ENCODE data around the gene RNF121.

The RNF121 gene

DNA sequence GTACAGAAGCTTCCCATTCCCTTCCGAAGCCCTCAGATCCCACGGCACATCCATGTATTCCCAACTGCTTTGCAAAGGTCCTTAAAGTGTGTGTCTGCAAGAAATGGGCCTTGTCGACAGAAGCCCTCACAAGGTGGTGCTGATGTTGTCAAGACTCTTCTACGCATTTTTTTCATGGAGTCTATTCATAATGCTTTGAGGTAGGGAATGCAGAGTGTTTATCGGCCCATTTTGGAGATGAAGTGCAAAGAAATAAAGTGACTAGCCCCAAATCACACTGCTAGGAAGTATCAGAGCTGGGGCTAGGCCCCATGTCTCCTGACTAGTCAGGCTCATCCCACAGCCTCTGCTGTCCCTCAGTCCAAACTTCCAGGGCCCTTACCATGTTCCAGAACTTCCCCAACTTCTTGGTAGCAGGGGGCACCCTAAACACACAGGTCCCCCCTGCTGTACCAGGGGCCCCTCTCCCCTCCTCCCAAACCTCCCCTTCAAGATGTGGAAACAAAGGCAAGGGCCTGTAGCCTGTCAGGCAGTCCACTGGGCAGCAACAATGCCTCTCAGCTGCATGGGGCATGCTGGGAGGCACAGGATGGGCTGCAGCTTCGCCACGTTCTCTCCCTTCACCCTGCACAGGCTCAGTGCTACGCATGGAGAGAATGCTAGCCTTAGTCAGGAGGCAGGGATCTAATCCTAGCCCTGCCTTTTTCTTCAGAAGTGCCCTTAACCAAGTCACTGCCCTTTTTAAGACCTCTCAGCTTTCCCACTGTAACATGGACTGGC lies 77.7 kb downstream of the RNF121 start:
- no peak for DNase-seq (ENCODE audit: low read depth)

DNA sequence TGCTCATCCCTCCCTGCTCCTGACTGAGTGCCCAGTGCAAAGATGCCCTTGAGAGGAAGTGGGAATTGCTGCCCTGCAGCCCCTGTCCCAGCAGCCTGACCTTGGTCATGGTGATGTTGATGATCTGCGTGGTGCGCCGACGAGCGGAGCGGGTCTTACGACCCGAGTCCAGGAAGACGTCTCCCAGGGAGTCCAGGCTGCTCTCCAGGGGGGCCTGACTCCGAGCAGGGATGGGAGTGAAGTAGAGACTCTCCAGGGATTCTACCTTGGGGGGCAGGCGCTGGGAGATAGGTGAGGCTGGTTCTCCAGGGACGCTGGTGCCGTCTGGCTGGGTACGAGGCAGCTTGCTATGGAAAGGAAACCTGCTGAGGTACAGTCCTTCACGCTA lies 78.2 kb downstream of the RNF121 start:
- DNase-seq (ENCODE audit: low read depth), result no peak

- DNase-seq (ENCODE audit: low read depth), result no peak
Measured at GRCh38 chr11:72007587-72007986, 78.7 kb downstream of the RNF121 start.

DNA sequence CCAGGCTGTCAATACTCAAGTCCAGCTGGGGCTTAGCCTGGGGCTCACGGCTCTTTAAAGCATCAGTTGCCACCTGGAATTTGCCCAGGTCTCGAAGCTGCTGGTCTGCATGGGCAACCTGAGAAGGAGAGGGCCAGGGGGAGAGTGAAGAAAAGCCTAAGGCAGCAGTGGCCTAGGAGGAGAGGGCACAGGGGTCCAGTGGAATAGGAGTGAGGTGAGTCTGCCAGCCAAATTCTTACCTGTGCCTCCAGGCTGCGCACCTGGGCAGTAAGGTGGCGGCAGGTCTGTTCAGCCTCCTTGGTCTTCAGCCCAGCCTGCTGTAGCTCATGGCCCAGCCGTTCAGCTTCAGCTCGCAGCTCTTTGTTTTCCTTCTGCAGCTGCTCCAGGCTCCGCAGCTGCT lies 79.9 kb downstream of the RNF121 start:
- DNase-seq (ENCODE audit: low read depth), result no peak

- DNase-seq (ENCODE audit: low read depth), result no peak
Measured at GRCh38 chr11:72009156-72009555, 80.3 kb downstream of the RNF121 start.

GRCh38 chr11:72010529-72011233 lies 81.8 kb downstream of the RNF121 start:
- no peak for DNase-seq (ENCODE audit: low read depth)

DNA sequence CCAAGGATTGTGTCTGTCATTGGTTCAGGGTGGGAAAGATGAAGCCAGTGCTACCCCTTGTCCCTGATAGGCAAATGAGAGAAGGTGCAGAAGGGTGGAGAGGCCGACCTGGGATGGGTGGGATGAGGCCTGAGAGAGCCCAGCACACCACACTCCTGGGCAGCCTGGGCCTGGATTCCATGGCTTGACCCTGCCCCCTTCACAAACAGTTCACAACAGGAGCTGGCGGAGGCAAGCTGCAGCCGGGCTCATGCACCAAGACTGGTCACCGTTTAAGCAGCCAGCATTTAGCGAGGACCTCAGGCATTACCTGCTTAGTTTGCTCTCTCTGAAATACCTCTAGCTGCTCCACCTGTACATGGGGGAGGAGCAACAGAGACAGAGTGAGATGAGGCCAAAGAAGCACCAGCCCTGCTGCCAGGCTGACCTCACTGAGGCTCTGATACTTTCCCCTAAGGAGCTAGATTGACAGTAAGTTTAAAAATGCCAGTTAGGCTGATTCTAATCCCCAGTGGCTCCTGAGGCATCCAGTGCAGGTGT lies 83.3 kb downstream of the RNF121 start:
- DNase-seq (ENCODE audit: low read depth), result no peak

GRCh38 chr11:72012897-72013721 lies 84.3 kb downstream of the RNF121 start:
- DNase-seq (ENCODE audit: low read depth), result no peak

DNA sequence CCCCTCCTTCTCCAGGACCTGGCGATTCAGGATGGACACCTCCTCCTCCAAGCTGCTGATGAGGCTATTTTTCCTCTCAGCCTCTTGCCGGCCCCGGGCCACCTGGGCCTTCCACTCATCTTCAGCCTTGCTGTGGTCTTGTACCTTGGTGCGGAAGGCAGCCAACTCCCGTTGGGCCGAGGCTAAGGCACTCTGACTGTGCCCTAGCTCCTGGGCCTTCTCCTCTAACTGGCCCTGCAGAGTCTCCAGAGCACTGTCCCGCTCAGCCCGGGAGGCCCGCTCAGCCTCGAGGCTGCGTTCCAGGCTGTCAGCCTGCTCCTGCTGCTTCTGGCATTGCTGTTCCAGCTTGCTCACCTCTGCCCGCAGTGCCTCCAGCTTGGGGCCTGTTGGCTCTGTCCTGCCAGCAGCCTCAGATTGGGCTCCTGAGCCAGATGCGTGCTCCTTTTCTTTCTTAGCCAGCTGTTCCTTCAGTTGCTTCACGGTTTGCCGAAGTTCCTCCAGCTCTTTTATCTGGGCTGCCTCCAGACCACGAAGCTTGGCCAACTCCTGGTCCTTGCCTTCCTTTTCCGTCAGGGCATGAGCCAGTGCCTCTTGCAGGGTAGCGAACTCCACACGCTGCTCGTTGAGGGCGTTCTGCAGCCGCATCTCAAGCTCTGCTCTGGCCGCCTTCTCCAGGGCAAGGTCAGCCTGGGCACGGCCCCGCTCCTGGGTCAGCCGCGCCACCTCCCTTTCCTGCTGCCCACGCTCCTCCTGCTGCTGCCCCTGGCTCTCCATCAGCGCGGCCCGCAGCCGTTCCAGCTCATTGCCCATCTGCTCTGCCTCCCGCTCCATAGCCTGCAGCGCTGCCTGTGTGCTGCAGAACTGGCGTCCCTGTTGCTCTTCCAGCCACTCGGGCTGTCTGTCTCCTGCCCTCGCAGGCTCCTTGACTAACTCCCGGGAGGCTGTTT lies 85.2 kb downstream of the RNF121 start:
- no peak for DNase-seq (ENCODE audit: low read depth)

- DNase-seq (ENCODE audit: low read depth), result no peak
Measured at GRCh38 chr11:72014761-72015320, 86.0 kb downstream of the RNF121 start.

- DNase-seq (ENCODE audit: low read depth), result no peak
Measured at GRCh38 chr11:72015511-72016061, 86.7 kb downstream of the RNF121 start.

DNA sequence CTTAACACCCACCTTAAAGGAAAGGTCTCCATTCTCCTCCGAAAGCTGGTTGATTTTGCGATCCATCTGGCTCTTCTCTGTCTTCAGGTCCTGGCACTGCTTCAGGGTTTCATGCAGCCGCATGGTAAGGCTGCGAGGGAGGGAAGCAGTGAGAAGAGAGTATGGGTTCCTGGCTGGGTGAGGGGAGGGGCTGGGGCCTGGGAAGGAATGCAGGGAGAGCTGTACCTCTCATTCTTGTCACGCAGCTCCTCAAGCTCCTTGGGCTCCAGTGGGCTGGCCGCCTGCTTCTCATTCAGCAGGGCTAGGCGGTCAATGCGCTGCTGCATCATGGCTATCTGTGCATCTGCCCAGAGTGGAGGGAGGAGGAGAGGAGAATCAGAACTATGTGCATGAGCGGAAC lies 89.3 kb downstream of the RNF121 start:
- DNase-seq (ENCODE audit: low read depth), result no peak

GRCh38 chr11:72023335-72023734 lies 94.5 kb downstream of the RNF121 start:
- DNase-seq (ENCODE audit: low read depth), result no peak

DNA sequence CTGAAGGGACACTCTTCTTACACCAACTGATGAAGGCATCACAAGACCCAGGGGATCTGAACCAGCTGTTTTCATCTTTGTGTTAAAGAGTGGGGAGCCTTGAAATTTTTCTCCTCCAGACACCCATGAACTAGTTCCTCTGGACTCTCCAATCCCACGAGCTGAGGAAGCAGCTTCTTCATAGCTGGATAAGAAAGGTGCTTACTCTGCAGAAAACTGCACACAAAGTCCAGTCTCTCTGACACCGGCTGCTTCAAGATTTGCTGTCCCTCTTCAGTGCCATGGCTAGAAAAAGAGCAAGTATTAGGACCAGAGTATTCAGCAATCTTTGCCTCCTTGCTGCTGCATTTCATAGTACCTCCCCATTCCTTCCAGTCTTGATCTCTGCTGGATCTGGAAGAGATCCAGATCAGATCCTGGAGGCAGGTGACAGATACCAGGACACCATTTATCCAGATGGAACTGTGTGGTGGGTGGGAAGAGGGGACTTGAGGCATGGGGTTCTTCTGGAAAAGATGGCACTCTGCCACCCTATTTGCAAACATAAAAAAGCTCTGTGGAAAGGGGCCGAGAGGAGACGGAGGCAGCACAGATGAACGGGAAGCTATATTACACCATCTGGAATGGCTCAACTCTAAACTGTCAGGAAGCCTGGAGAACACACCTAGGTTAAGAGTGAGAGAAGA lies 95.4 kb downstream of the RNF121 start:
- DNase-seq (ENCODE audit: low read depth), result no peak

GRCh38 chr11:72026090-72026489 lies 97.2 kb downstream of the RNF121 start:
- no peak for DNase-seq (ENCODE audit: low read depth)

DNA sequence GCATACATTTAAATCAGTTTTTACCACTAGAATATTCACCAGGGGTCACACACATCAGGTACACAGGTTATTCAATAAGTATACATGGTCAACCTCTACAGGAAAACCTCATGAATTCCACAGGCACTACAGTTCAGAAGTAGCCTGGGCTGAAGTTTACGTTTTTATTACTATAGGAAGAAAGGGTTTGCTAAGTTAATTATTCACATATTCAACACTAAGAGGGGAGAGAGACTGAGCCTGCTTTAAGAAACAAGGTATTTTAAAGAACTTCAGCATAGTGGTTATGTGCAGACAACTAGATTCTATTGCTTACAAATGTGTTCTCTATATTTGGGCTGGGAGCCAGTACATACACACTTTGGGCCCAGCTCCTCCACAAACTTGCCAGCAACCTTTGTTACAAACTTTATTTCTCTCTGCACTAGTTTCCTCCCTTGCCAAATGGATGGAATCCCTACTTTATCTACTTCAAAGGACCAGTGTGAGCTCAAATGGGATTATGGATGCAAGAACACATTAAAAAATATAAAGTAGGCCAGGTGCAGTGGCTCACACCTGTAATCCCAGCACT lies 101.7 kb downstream of the RNF121 start:
- DNase-seq (ENCODE audit: low read depth), result no peak

DNA sequence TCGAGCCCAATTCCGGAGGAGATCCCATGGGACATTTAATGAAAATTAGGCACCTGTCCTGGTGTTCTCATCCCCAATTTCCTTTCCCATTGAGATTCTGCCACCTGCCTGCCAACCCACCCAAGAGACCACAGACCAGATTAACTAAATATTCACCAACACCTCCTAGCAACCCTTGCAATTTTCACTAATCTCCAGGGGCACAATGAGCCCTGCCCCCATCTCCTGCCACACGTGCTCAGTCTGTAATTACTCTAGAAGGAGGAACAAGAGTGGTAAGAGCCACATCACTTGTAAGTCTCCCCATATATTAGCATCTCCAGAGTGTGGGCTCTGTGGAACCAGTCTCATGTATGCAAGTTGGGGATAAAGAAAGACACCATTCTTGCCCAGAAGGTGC lies 107.8 kb downstream of the RNF121 start:
- DNase-seq (ENCODE audit: low read depth), result no peak

DNA sequence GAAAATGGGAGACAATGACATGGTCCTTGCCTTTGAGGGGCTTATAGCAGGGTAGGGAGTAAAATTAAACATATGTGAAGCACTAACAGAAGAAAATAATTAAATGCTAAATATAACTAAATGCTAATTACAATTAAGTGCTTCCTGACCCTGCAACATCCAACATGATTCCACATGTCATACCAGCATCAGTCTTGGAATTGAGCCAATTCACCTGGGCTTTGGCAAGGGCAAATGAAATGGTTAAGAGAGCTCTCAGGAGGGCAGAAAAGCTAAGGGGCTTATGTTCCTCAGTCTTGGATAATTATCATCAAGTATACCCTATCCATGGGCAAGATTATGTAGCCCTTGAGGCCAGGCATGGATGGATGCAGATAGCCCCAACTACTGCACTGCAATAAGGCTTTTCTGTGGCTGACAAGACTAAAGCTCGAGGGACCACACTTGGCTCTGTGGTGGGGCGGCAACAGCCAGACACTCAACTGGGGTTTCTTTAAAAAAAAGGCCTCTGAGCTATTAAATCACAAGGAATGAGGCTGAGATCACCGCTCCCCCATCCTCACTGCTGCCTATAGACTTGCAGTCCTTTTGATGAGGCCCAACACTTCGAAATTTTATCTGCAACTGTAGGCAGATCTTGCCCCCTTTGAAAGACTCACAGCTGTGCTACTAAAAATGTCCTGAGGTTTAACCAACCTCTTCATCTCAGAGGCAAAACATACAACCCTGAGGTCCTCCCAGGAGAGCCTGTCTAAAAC lies 108.9 kb downstream of the RNF121 start:
- DNase-seq (ENCODE audit: low read depth), result no peak

DNA sequence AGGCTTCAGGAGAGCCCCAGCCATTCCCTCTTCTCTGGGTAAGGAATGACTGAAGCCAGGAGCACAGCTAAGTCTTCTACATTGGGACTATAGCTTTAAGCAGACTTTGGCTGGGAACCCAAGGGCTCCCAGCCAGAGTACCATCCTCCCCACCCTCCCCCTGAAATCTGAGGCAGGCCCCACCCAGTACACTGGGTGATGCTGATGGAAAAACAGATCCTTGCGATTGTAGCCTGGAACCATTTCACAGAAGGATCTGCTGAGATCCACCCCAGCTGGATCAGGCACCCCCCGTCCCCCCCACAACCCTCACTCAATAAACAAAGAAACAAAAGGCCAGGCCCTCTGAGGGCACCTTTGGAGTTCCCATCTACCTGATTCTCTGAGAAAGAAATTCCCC lies 109.6 kb downstream of the RNF121 start:
- no peak for DNase-seq (ENCODE audit: low read depth)
